Ishikawa (cell line): ENCODE results near the gene OXCT1.
A peak's percentile ranks its signal among the peaks of the same experiment; 100 is the strongest.

Experiments used
- CEBPB ChIP-seq: IDR thresholded peaks from 2 replicates; pipeline ENCODE4 v1.6.1; 2012
- CREB1 ChIP-seq: IDR thresholded peaks from 2 replicates; pipeline ENCODE4 v1.6.1; 2012; ENCODE audit warnings: low read depth
- EP300 ChIP-seq: IDR thresholded peaks from 2 replicates; pipeline ENCODE4 v1.6.1; 2012; ENCODE audit warnings: borderline replicate concordance
- NFIC ChIP-seq: IDR thresholded peaks from 2 replicates; pipeline ENCODE4 v1.6.1; 2012
- TAF1 ChIP-seq: IDR thresholded peaks from 2 replicates; pipeline ENCODE4 v1.6.1; 2012; ENCODE audit warnings: low read depth, mild to moderate bottlenecking
- TEAD4 ChIP-seq: IDR thresholded peaks from 2 replicates; pipeline ENCODE4 v1.6.1; 2012
- TF ChIP-seq, protein P1 (sequence below): IDR thresholded peaks from 2 replicates; pipeline ENCODE4 v1.6.1; 2012
- TF ChIP-seq, protein P2 (sequence below): IDR thresholded peaks from 2 replicates; pipeline ENCODE4 v1.6.1; 2012; ENCODE audit warnings: low read depth, mild to moderate bottlenecking

- TF ChIP-seq CEBPB = no peak
- TF ChIP-seq TAF1 = peak; percentile 57; the same call in 1 of the 2 replicates
- peak; percentile 14; the same call in 1 of the 2 replicates for TF ChIP-seq TEAD4
- peak; percentile 6; the same call in 1 of the 2 replicates for TF ChIP-seq CREB1
- TF ChIP-seq, protein P1, sequence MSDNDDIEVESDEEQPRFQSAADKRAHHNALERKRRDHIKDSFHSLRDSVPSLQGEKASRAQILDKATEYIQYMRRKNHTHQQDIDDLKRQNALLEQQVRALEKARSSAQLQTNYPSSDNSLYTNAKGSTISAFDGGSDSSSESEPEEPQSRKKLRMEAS = peak; percentile 90
- TF ChIP-seq EP300 = no peak
- TF ChIP-seq, protein P2, sequence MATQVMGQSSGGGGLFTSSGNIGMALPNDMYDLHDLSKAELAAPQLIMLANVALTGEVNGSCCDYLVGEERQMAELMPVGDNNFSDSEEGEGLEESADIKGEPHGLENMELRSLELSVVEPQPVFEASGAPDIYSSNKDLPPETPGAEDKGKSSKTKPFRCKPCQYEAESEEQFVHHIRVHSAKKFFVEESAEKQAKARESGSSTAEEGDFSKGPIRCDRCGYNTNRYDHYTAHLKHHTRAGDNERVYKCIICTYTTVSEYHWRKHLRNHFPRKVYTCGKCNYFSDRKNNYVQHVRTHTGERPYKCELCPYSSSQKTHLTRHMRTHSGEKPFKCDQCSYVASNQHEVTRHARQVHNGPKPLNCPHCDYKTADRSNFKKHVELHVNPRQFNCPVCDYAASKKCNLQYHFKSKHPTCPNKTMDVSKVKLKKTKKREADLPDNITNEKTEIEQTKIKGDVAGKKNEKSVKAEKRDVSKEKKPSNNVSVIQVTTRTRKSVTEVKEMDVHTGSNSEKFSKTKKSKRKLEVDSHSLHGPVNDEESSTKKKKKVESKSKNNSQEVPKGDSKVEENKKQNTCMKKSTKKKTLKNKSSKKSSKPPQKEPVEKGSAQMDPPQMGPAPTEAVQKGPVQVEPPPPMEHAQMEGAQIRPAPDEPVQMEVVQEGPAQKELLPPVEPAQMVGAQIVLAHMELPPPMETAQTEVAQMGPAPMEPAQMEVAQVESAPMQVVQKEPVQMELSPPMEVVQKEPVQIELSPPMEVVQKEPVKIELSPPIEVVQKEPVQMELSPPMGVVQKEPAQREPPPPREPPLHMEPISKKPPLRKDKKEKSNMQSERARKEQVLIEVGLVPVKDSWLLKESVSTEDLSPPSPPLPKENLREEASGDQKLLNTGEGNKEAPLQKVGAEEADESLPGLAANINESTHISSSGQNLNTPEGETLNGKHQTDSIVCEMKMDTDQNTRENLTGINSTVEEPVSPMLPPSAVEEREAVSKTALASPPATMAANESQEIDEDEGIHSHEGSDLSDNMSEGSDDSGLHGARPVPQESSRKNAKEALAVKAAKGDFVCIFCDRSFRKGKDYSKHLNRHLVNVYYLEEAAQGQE = no peak
- TF ChIP-seq NFIC = peak; percentile 40; the same call in 1 of the 2 replicates
Measured at GRCh38 chr5:41869724-41870626, at the start of gene OXCT1.
